Measurements from ENCODE around the gene CYP4V2. TPM values are rescaled to one million over a fixed set of nuclear protein-coding genes. Genes with fewer than 3 reads are reported as not detected.
A peak's percentile ranks its signal among the peaks of the same experiment; 100 is the strongest.

Gene CYP4V2
- polyA plus RNA-seq (2013, experiment 1 of 2): 1.8 TPM
- 2.0 TPM for polyA plus RNA-seq (2013, experiment 2 of 2)

DNA sequence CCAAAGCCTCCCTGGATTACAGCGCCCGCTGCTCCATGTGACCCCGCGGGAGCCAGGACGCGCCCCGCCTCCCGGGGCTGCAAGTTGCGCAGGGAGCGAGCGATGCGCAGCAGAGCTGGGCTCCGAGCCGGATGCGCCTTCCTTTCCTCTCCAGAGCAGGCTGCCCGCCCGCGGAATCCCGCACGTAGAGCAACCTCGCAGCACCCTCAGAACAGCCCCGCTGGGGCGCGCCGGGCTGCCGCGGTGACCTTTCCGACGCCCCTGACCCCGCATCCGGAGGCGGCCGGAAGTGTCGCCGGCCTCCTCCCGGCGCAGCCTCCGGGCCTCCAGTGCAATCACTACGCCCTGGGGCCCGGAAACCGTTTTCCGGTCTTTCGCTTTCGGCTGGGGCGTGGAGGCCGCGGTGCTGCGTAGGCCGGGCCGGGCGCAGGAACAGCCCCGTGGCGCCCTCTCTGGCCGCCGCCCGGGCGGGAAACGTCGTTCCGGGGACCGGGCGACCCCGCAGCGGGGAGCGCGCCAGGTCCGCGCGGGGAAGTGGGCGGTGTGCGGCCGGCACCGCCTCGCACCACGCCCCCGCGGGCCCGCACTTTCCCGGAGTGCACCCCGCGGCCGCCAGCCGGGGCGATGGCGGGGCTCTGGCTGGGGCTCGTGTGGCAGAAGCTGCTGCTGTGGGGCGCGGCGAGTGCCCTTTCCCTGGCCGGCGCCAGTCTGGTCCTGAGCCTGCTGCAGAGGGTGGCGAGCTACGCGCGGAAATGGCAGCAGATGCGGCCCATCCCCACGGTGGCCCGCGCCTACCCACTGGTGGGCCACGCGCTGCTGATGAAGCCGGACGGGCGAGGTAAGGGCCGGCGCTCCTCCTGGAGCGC is at the start of gene CYP4V2:
Gene CYP4V2, plus strand, starts transcription at position 368 of the 866 bp plus-strand sequence. Its CDS starts 257 bp downstream, at position 625.
- peak within 1 kb of the TSS; percentile 72 for H3K4me3 ChIP-seq (ENCODE audit: extremely low read depth, insufficient read depth, low read length, poor library complexity, severe bottlenecking)
- 0 to 1% methylated on average over 75 to 79 of the region's 107 CpGs for WGBS, 2 experiments (ENCODE audit: insufficient coverage in 2 of 2)
- H3K36me3 ChIP-seq (ENCODE audit: control insufficient read depth, insufficient read depth, low read length): peaks cover 4% of the 10 kb centered on the region
- H3K9me3 ChIP-seq (ENCODE audit: control insufficient read depth, low read length): no peaks in the 10 kb centered on the region
- no peaks in the 10 kb centered on the region for H3K4me1 ChIP-seq (ENCODE audit: control insufficient read depth, insufficient read depth, low read length, poor library complexity, severe bottlenecking)
- H3K27ac ChIP-seq (ENCODE audit: low read depth, low read length, severe bottlenecking): peak within 1 kb of the TSS; percentile 76

DNA sequence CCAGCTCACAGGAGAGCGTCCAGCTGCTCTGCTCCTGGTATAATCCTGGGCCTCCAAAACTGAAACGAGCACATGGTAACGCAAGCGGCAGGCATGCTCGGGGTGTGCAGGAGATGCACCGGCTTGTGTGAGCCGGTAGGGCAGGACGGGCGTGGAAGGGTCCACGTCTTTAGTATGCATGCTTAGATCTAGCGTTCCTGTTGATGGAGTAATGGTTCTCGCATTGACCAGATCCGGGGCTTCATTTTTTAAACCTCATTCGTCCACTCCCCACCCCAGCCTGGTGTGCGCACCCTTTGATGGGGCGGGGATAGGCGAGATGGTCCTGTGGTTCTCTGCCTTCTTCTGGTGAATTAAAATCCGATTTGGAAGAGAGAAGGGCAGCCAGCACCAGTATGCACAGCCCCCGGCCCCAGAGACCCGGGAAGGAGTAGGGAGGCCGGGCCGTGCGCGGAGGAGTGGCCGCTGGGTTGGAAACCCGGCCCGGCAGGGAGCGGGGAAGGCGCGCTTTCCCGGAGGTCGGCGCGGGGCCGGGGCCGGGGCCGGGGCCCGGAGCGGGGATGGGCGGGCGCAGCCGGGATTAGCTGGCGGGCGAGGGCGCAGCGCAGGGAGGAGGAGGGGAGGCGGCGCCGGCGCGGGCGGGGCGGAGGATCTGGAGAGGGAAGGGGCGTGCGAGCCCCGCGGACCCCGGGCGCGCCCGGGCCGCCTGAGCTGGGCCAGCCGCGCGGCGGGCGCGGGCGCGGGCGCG is 47.0 kb upstream of the CYP4V2 start:
- 4 to 17% methylated on average over 19 to 29 of the region's 72 CpGs for WGBS, 2 experiments (ENCODE audit: insufficient coverage in 2 of 2)

GRCh38 chr4:186144946-186145569 is 46.3 kb upstream of the CYP4V2 start:
- H3K27ac ChIP-seq (ENCODE audit: low read depth, low read length, severe bottlenecking): no peak overlapping the region

More for the DNA sequence above, 47.0 kb upstream of the CYP4V2 start:
- H3K27ac ChIP-seq (ENCODE audit: low read depth, low read length, severe bottlenecking): no peak overlapping the region
- no peaks in the 10 kb centered on the region for H3K9me3 ChIP-seq (ENCODE audit: control insufficient read depth, low read length)
- H3K36me3 ChIP-seq (ENCODE audit: control insufficient read depth, insufficient read depth, low read length): no peaks in the 10 kb centered on the region
- H3K4me1 ChIP-seq (ENCODE audit: control insufficient read depth, insufficient read depth, low read length, poor library complexity, severe bottlenecking): peaks cover 4% of the 10 kb centered on the region
- peak overlapping the region; percentile 39 for H3K4me3 ChIP-seq (ENCODE audit: extremely low read depth, insufficient read depth, low read length, poor library complexity, severe bottlenecking)

GRCh38 chr4:186146458-186146857 is 44.9 kb upstream of the CYP4V2 start:
- Histone ChIP-seq H3K4me3 (ENCODE audit: extremely low read depth, insufficient read depth, low read length, poor library complexity, severe bottlenecking) (no peak overlapping the region), H3K36me3 (ENCODE audit: control insufficient read depth, insufficient read depth, low read length) (no peaks in the 10 kb centered on the region), H3K27ac (ENCODE audit: low read depth, low read length, severe bottlenecking) (no peak overlapping the region), H3K9me3 (ENCODE audit: control insufficient read depth, low read length) (no peaks in the 10 kb centered on the region), H3K4me1 (ENCODE audit: control insufficient read depth, insufficient read depth, low read length, poor library complexity, severe bottlenecking) (peaks cover 4% of the 10 kb centered on the region)
- 80% methylated on average over 8 of the region's 9 CpGs for WGBS, 2 experiments (ENCODE audit: insufficient coverage in 2 of 2)

More at GRCh38 chr4:186144946-186145569, 46.3 kb upstream of the CYP4V2 start:
- Histone ChIP-seq H3K4me3 (ENCODE audit: extremely low read depth, insufficient read depth, low read length, poor library complexity, severe bottlenecking) (peak overlapping the region; percentile 44), H3K36me3 (ENCODE audit: control insufficient read depth, insufficient read depth, low read length) (no peaks in the 10 kb centered on the region), H3K4me1 (ENCODE audit: control insufficient read depth, insufficient read depth, low read length, poor library complexity, severe bottlenecking) (peaks cover 4% of the 10 kb centered on the region), H3K9me3 (ENCODE audit: control insufficient read depth, low read length) (no peaks in the 10 kb centered on the region)
- WGBS, 2 experiments (ENCODE audit: insufficient coverage in 2 of 2): 0 to 1% methylated on average over 36 to 44 of the region's 54 CpGs

DNA sequence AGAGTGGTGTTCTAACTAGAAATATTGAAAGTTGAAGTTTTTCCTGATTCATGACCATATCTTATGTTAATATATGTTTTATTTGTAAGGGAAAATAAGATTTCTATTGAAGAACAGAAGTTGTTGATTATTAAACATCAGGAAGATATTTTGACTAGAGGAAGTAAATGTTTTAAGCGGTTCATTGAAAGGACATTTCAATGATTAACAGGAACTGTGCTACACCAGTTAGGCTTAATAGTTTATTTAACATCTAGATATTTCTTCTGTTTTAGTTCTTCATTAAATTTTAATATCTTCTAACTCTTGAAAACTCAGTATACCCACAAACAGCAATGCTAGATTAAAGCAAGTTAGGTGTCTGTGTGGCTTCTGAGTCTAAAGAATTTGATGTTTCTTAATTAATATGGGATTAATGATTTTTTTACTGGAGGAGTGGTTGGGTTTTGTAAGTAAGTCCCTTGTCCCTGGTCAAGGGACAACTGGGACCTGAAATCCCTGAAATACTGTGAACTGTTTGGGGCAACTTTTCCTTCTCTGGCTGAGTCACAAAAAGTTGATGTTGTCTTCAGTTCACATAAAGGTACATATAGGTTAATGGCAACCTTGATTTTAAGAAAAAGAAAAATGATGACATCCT is 42.9 kb upstream of the CYP4V2 start:
- Histone ChIP-seq H3K4me1 (ENCODE audit: control insufficient read depth, insufficient read depth, low read length, poor library complexity, severe bottlenecking) (peaks cover 4% of the 10 kb centered on the region), H3K9me3 (ENCODE audit: control insufficient read depth, low read length) (no peaks in the 10 kb centered on the region), H3K27ac (ENCODE audit: low read depth, low read length, severe bottlenecking) (no peak overlapping the region), H3K4me3 (ENCODE audit: extremely low read depth, insufficient read depth, low read length, poor library complexity, severe bottlenecking) (no peak overlapping the region), H3K36me3 (ENCODE audit: control insufficient read depth, insufficient read depth, low read length) (no peaks in the 10 kb centered on the region)
- WGBS, 2 experiments (ENCODE audit: insufficient coverage in 2 of 2): no CpG with 5 or more reads among the region's 1 CpG

GRCh38 chr4:186149872-186150271 is 41.5 kb upstream of the CYP4V2 start:
- Histone ChIP-seq H3K9me3 (ENCODE audit: control insufficient read depth, low read length) (no peaks in the 10 kb centered on the region), H3K27ac (ENCODE audit: low read depth, low read length, severe bottlenecking) (no peak overlapping the region), H3K4me1 (ENCODE audit: control insufficient read depth, insufficient read depth, low read length, poor library complexity, severe bottlenecking) (peaks cover 4% of the 10 kb centered on the region), H3K4me3 (ENCODE audit: extremely low read depth, insufficient read depth, low read length, poor library complexity, severe bottlenecking) (no peak overlapping the region), H3K36me3 (ENCODE audit: control insufficient read depth, insufficient read depth, low read length) (no peaks in the 10 kb centered on the region)
- 64 to 68% methylated on average over 12 to 13 of the region's 14 CpGs for WGBS, 2 experiments (ENCODE audit: insufficient coverage in 2 of 2)

GRCh38 chr4:186150926-186151325 is 40.4 kb upstream of the CYP4V2 start:
- Histone ChIP-seq H3K9me3 (ENCODE audit: control insufficient read depth, low read length) (no peaks in the 10 kb centered on the region), H3K4me1 (ENCODE audit: control insufficient read depth, insufficient read depth, low read length, poor library complexity, severe bottlenecking) (no peaks in the 10 kb centered on the region), H3K36me3 (ENCODE audit: control insufficient read depth, insufficient read depth, low read length) (no peaks in the 10 kb centered on the region), H3K4me3 (ENCODE audit: extremely low read depth, insufficient read depth, low read length, poor library complexity, severe bottlenecking) (no peak overlapping the region), H3K27ac (ENCODE audit: low read depth, low read length, severe bottlenecking) (no peak overlapping the region)
- 88 to 95% methylated on average over 8 to 11 of the region's 13 CpGs for WGBS, 2 experiments (ENCODE audit: insufficient coverage in 2 of 2)

DNA sequence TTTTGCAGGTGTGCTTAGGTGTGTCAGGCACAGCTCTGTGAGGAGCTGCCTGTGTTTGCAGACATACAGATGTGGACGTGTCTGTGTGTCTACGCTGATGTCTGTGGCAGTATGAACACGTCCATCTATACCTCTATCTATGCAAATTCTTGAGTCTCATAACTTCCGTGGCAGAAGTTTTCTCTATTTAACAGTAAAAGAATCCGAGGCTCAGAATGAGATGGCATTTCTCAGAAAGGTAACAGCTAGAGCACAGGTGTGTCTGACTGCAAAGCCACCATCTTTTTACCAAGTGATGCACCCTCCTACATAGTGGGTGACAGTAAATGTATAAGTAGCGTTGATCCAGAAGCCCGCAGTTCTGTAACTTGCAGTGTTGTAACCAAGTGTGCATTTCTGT is 39.9 kb upstream of the CYP4V2 start:
- Histone ChIP-seq H3K36me3 (ENCODE audit: control insufficient read depth, insufficient read depth, low read length) (no peaks in the 10 kb centered on the region), H3K4me3 (ENCODE audit: extremely low read depth, insufficient read depth, low read length, poor library complexity, severe bottlenecking) (no peak overlapping the region), H3K9me3 (ENCODE audit: control insufficient read depth, low read length) (no peaks in the 10 kb centered on the region), H3K4me1 (ENCODE audit: control insufficient read depth, insufficient read depth, low read length, poor library complexity, severe bottlenecking) (no peaks in the 10 kb centered on the region), H3K27ac (ENCODE audit: low read depth, low read length, severe bottlenecking) (no peak overlapping the region)
- WGBS, 2 experiments (ENCODE audit: insufficient coverage in 2 of 2): 98 to 100% methylated on average over 3 to 6 of the region's 7 CpGs

DNA sequence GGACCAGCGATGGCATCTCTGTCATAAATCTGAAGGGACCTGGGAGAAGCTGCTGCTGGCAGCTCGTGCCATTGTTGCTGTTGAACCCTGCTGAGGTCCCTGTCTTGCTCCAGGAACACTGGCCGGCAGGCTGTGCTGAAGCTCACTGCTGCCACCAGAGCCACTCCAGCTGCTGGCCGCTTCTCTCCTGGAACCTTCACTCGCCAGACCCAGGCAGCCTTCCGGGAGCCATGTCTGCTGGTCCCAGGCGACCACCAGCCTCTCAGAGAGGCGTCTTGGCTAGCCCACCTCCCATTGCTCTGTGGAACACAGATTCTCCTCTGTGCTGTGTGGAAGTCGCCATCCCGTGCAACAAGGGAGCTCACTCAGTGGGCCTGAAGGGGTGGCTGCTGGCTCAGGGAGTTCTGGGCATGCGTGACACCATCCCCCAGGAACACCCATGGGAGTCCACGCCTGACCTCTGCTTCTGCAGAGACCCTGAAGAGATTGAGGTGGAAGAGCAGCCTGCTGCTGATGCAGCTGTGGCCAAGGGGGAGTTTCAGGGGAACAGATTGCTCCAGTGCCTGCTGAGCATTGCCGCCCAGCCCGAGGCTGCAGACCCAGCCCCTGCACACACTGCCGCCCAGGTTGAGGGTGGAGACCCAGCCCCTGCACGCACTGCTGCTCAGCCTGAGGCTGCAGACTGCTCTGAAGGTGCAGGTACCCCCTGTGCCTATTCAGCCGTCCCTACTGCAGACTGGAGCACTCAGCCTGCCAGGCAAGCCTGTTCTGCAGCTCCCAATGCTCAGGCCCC is 33.1 kb upstream of the CYP4V2 start:
- Histone ChIP-seq H3K4me1 (ENCODE audit: control insufficient read depth, insufficient read depth, low read length, poor library complexity, severe bottlenecking) (no peaks in the 10 kb centered on the region), H3K27ac (ENCODE audit: low read depth, low read length, severe bottlenecking) (no peak overlapping the region), H3K4me3 (ENCODE audit: extremely low read depth, insufficient read depth, low read length, poor library complexity, severe bottlenecking) (no peak overlapping the region), H3K36me3 (ENCODE audit: control insufficient read depth, insufficient read depth, low read length) (no peaks in the 10 kb centered on the region), H3K9me3 (ENCODE audit: control insufficient read depth, low read length) (no peaks in the 10 kb centered on the region)
- WGBS, 2 experiments (ENCODE audit: insufficient coverage in 2 of 2): 80 to 85% methylated on average over 13 to 17 of the region's 17 CpGs

Data from mesodermal cell (in vitro differentiated cells).